PC-3 (cell line): Measurements from ENCODE around the gene KLHL21. TPM values are rescaled to one million over a fixed set of nuclear protein-coding genes. Genes with fewer than 3 reads are reported as not detected.

Source experiments
- ATAC-seq: fragments of 200-7000 bp; cut with Tn5 transposase; 2 replicates; pipeline ENCODE4 v1.9.1; 2020; ENCODE audit warnings: mild to moderate bottlenecking, moderate library complexity
- BruUV-seq: library from RNA; stranded (reverse); fragments of 400-500 nt; replicated peaks from 2 replicates; lab custom pipeline; 2021; lab: Mats Ljungman, UMichigan
- CTCF ChIA-PET: fragments of 300-600 bp; sonication (Branson Sonifier 250); formaldehyde crosslinking; loops from one replicate; lab custom pipeline; 2022; ENCODE audit warnings: antibody characterized with exemption; lab: Charles Lee
- POLR2A ChIA-PET: fragments of 300-600 bp; sonication (Branson Sonifier 250); formaldehyde crosslinking; loops from one replicate; lab custom pipeline; 2022; ENCODE audit warnings: antibody characterized with exemption; ENCODE audit not compliant: unreplicated experiment; lab: Charles Lee
- DNase-seq: peaks from one replicate; pipeline ENCODE4 v3.0.0-alpha.2; 2015
- H2AFZ ChIP-seq: fragments of 300-600 bp; sonication (generic); 2 replicates; pipeline ENCODE4 v1.6.0; 2016; ENCODE audit warnings: antibody characterized with exemption, low read length
- H3F3A ChIP-seq: fragments of 300-600 bp; sonication (generic); one replicate; pipeline ENCODE4 v1.6.0; 2017; ENCODE audit warnings: antibody characterized with exemption, low read length, control low read depth, mild to moderate bottlenecking; ENCODE audit not compliant: unreplicated experiment
- H3K27ac ChIP-seq: fragments of 300-600 bp; sonication (generic); 2 replicates; pipeline ENCODE4 v1.5.1; 2016; ENCODE audit warnings: mild to moderate bottlenecking, low read length
- H3K27me3 ChIP-seq: fragments of 300-600 bp; sonication (generic); 2 replicates; pipeline ENCODE4 v1.6.1; 2016; ENCODE audit warnings: low read length, mixed read lengths
- H3K36me3 ChIP-seq: fragments of 300-600 bp; sonication (generic); 2 replicates; pipeline ENCODE4 v1.6.1; 2016; ENCODE audit warnings: low read depth, mixed run types, low read length, mixed read lengths
- H3K4me1 ChIP-seq: fragments of 300-600 bp; sonication (generic); 2 replicates; pipeline ENCODE4 v1.5.1; 2016; ENCODE audit warnings: low read length; ENCODE audit not compliant: insufficient read depth
- H3K4me2 ChIP-seq: fragments of 300-600 bp; sonication (generic); 2 replicates; pipeline ENCODE4 v1.6.0; 2016; ENCODE audit warnings: low read length
- H3K4me3 ChIP-seq: fragments of 300-600 bp; sonication (generic); 2 replicates; pipeline ENCODE4 v1.5.1; 2016; ENCODE audit warnings: mild to moderate bottlenecking, low read length, mixed read lengths
- H3K79me2 ChIP-seq: fragments of 300-600 bp; sonication (generic); 2 replicates; pipeline ENCODE4 v1.6.1; 2017; ENCODE audit warnings: low read length, mixed read lengths
- H3K9ac ChIP-seq: fragments of 300-600 bp; sonication (generic); 2 replicates; pipeline ENCODE4 v1.6.0; 2016; ENCODE audit warnings: mild to moderate bottlenecking, low read length
- H3K9me2 ChIP-seq: fragments of 300-600 bp; sonication (generic); replicated peaks from 2 replicates; pipeline ENCODE4 v1.6.1; 2016; ENCODE audit warnings: mixed run types, low read length, mixed read lengths
- H3K9me3 ChIP-seq: fragments of 300-600 bp; sonication (generic); 2 replicates; pipeline ENCODE4 v1.6.1; 2016; ENCODE audit warnings: low read length, mixed read lengths
- H4K20me1 ChIP-seq: fragments of 300-600 bp; sonication (generic); 2 replicates; pipeline ENCODE4 v1.6.1; 2016; ENCODE audit warnings: low read length, mixed read lengths
- EZH2 ChIP-seq: fragments of 300-600 bp; sonication (generic); IDR thresholded peaks from one replicate; pipeline ENCODE4 v1.6.1; 2017; ENCODE audit warnings: antibody characterized with exemption, mild to moderate bottlenecking, low read length; ENCODE audit not compliant: unreplicated experiment
- EZH2phosphoT487 ChIP-seq: fragments of 300-600 bp; sonication (generic); IDR thresholded peaks from 2 replicates; pipeline ENCODE4 v1.6.1; 2018; ENCODE audit warnings: mild to moderate bottlenecking, antibody characterized with exemption, low read length, borderline replicate concordance
- intact Hi-C: fragments of 100-400 bp; cut with micrococcal nuclease; formaldehyde crosslinking; loops from 2 replicates; pipeline ENCODE4 v1.9.0; 2023
- total RNA-seq: library from RNA; depleted of rRNA; stranded (reverse); fragments of >200 nt; gene quantifications from 2 replicates; pipeline ENCODE4 v1.2.3, GENCODE V29; 2014
- TF ChIP-seq, protein P1 (sequence below): fragments of 300-600 bp; sonication (generic); conservative IDR thresholded peaks from 2 replicates; pipeline ENCODE4 v1.5.1; 2017; ENCODE audit warnings: antibody characterized with exemption, low read depth, mild to moderate bottlenecking, low read length

KLHL21 gene
- total RNA-seq, 1 experiment from 2014 or later = 82.5 TPM

DNA sequence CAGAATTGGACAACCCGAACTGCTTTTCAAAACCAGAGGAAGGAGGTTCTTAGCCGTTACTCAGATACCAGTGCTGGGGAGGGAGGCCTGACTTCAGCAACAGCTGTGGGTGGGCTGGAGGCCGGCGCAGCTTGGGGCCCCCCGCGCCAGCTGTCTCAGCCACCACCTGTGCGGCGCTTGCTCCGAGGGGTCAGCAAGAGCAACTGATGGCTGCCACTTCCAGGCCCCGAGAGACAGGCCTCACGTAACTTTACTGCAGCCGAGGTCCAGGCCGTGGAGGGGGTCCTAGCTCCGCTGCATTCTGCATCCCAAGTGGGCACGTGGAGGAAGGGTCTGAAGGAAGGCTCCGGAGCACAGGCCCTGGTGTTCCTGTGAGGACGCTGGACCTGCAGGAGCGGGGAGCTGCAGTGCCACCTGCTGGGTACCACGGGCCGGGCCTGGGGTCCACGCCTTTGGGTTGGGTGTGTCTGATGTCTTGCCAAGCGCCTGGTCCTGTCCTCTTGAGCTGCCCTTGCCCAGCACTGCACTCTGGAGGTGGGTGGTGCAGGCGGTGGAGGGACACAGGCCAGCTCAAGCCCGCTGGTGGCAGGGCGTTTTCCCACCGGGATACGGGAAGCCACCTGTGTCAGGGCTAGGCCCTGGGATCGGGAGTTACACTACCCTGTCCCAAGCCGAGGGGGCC lies 31.8 kb upstream of the KLHL21 start:
- Histone ChIP-seq H3K4me1 (no peaks in the 10 kb centered on the region), H3K27ac (no peak overlapping the region), H3K79me2 (no peaks in the 10 kb centered on the region), H3K36me3 (peaks cover 61% of the 10 kb centered on the region), H3K4me3 (no peak overlapping the region), H3K9ac (no peak overlapping the region), H3K9me2 (no peaks in the 10 kb centered on the region), H3K27me3 (no peaks in the 10 kb centered on the region), H4K20me1 (no peaks in the 10 kb centered on the region), H3K9me3 (no peaks in the 10 kb centered on the region), H3K4me2 (no peak overlapping the region), H3F3A (peaks cover 7% of the 10 kb centered on the region), H2AFZ (no peak overlapping the region)
- peak; percentile 79 for ATAC-seq
- intact Hi-C loops = no loop called here
- CTCF ChIA-PET = interaction anchor here (0.6 to 0.7 kb wide), 3 partner anchors 13 to 57 kb away, joined by 3 to 4 read pairs (median 4); no protein-coding TSS in a partner anchor
- peak; percentile 64 for DNase-seq
- BruUV-seq = TSS peak; percentile 44
- POLR2A ChIA-PET = no interaction called here
- no peak for TF ChIP-seq EZH2
- TF ChIP-seq, protein P1, sequence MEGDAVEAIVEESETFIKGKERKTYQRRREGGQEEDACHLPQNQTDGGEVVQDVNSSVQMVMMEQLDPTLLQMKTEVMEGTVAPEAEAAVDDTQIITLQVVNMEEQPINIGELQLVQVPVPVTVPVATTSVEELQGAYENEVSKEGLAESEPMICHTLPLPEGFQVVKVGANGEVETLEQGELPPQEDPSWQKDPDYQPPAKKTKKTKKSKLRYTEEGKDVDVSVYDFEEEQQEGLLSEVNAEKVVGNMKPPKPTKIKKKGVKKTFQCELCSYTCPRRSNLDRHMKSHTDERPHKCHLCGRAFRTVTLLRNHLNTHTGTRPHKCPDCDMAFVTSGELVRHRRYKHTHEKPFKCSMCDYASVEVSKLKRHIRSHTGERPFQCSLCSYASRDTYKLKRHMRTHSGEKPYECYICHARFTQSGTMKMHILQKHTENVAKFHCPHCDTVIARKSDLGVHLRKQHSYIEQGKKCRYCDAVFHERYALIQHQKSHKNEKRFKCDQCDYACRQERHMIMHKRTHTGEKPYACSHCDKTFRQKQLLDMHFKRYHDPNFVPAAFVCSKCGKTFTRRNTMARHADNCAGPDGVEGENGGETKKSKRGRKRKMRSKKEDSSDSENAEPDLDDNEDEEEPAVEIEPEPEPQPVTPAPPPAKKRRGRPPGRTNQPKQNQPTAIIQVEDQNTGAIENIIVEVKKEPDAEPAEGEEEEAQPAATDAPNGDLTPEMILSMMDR = peak; percentile 90

DNA sequence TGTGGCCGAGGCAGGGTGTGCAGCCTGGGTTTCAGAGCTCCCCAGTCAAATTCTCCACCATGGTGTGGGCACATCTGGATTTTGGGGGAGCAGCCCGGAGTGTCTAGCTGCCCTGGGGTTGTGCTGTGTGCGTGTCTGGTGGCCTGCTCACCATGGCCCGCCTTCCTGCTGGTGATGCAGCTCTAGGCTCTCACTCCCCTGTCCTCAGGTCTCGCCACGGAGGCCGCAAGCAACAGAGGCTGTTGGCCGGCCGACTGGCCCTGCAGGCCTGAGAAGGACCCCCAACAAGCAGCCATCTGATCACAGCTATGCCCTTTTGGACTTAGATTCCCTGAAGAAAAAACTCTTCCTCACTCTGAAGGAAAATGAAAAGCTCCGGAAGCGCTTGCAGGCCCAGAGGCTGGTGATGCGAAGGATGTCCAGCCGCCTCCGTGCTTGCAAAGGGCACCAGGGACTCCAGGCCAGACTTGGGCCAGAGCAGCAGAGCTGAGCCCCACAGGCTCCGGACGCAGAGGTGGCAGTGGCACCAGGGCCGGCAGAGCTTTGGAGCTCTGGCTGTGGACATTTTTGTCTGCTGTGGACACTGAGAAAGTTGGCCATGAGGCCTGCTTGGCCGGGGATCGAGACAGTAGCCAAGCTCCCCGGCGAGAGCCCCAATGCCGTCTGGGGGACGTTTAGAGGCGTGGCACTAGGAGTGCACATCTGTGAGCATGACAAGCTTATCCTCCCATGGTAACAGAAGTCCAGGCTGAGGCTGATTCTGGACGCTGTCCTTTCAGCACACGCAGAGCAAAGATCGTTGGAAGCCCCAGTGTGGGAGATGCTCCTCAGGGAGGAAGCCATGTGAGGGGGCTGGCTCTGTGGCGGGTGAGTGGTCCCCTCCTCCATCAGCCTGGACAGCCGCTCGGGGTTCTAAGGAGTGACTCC lies 30.2 kb upstream of the KLHL21 start:
- Histone ChIP-seq H3K4me1 (no peaks in the 10 kb centered on the region), H3K79me2 (peaks cover 4% of the 10 kb centered on the region; the same call in 1 of the 2 replicates), H4K20me1 (no peaks in the 10 kb centered on the region), H3F3A (peaks cover 4% of the 10 kb centered on the region), H3K27ac (no peak overlapping the region), H3K27me3 (no peaks in the 10 kb centered on the region), H3K4me3 (no peak overlapping the region), H3K9me3 (no peaks in the 10 kb centered on the region), H2AFZ (no peak overlapping the region), H3K9me2 (no peaks in the 10 kb centered on the region), H3K4me2 (no peak overlapping the region), H3K9ac (no peak overlapping the region), H3K36me3 (peaks cover 57% of the 10 kb centered on the region)
- BruUV-seq = no TSS peak
- intact Hi-C loops = no loop called here
- no peak for TF ChIP-seq EZH2
- TF ChIP-seq EZH2phosphoT487 = no peak
- TF ChIP-seq, protein P1 = no peak
- ChIA-PET POLR2A (no interaction called here), CTCF (no interaction called here)
- DNase-seq = no peak
- ATAC-seq = no peak
